Putamen (tissue), 1 donor: ENCODE results near the gene SV2B.

Experiments used
- DNase-seq: peaks from one replicate; pipeline ENCODE4 v3.0.0-alpha.2; 2016; ENCODE audit warnings: low spot score

SV2B gene

GRCh38 chr15:91141097-91141496 is 41.0 kb downstream of the SV2B start:
- DNase-seq = no peak

DNA sequence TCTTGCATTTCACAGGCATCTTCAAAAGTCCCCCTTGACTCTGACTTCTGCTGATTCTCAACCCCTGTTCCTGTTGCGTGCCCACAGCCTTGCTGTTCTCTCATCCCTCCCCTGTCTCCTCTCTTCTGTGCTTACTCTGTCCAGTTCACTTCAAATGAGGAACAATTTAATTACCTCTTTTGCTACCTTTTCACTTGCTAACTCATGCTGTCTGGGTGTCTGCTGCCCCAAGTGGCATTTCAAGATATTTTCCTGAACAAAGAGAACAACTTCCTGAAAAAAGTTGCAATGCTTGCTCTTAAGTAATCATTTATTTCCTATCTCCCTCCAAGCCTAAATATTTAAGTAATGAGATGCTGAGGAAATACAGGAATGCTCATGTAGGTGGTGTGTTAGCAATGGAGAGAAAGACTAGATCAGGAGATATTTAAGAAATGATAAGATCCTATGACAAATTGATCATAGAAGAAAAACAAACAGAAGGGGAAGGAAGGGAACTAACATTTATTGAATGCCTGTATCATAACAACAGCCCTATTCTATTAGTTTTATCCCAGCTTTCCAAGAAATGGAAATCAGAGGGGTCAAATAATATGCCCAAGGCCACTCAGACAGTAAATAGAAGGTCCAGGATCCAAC is 42.2 kb downstream of the SV2B start:
- DNase-seq = no peak

GRCh38 chr15:91142946-91143345 is 42.9 kb downstream of the SV2B start:
- DNase-seq = no peak

DNA sequence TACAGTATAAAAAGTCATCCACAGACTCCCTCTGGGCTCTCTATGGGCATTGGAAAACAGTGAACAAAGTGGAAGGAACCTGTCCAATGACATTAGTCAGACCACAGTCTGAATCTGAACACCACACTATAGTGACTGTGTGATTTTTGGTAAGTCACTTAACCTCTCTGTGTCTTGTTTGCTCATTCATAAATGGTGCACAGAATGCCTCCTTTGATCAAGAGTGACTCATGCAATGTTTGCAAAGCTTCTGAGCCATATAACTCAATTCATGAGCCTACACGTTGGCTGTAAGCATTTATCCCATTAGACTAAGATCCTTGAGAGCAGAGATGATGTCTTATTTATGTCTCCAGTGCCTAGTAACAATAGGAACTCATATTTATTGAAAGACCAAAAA is 46.7 kb downstream of the SV2B start:
- no peak for DNase-seq

DNA sequence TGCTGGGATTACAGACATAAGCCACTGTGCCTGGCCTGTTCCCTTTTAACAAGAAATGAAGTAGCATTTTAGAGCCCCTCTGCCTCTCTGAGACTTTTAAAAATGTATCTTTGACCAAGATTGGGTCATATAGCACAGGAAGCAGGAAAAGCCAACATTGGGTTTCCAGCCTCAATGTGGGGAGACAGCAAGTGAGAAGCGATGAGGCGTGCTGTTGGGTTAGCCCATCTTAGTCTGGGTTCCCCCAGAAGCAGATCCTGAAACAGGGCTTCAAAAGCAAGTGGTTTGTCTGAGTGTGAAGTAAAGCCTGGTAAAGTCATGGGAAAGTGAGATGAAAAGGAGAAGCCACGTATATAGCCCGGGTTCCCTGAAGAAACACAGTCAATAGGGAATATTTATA is 48.2 kb downstream of the SV2B start:
- no peak for DNase-seq

GRCh38 chr15:91150502-91151160 is 50.6 kb downstream of the SV2B start:
- no peak for DNase-seq

DNA sequence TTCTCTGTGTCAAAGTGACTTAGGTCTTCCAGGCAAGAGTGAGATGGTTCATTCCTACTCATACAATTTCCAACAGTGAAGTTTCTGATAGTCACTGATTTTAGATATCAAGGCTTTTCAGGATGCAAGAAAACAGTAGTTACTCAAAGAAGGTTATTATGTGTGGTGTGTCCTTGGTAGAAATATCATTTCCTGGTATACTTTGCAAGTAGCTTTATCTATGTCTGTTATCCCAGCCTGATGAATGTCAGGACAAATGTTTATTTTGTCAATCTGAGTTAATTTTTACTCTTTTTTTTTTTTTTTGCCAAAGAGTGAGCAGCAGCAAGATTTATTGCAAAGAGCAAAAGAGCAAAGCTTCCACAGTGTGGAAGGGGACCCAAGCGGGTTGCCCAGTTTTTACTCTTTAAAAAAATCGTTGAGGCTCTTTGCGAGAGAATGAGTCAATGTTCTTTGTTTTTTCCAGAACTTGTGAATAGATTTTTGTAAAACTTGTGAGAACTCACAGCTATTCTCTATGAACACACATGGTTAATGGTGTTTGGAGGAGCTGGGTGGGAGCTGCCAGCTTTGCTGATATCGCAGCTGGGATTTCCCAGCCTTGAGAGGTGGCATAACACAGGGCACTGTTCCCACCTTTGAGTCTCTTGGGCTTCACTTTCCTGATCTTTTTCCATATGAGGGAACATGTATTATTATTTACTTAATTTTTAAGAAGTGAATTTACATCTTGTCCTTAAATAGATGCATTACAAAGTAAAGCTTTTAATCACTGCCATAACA is 51.9 kb downstream of the SV2B start:
- DNase-seq = no peak

DNA sequence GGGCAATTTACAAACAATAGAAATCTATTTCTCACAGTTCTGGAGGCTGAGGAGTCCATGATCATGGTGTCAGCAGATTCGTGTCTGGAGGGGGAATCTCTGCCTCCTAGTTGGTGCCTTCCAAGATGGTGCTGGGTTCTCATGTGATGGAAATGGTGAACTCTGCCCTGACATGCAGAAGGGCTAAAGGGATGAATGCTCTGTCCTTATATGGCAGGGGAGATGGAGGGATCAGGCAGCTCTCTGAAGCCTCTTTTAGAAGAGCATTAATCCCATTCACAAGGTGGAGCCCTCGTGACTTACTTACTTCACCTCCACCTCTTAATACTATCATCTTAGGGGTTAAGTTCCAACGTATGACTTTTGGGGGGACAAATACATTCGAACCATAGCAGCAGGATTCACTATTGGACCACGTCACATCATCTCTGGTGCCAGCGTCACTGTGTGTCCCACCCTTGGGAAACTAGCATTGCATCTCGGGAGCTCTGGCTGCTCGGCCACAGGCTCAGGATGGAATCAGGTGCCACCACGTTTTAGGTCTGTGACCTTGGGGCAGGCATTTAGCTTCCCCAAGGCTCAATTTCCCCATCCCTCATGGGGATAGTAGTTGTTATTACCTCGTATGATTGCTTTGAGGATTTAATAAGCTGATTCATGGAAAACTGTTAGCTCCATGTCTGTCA is 53.0 kb downstream of the SV2B start:
- DNase-seq = no peak

GRCh38 chr15:91153954-91154353 is 53.9 kb downstream of the SV2B start:
- DNase-seq = no peak

DNA sequence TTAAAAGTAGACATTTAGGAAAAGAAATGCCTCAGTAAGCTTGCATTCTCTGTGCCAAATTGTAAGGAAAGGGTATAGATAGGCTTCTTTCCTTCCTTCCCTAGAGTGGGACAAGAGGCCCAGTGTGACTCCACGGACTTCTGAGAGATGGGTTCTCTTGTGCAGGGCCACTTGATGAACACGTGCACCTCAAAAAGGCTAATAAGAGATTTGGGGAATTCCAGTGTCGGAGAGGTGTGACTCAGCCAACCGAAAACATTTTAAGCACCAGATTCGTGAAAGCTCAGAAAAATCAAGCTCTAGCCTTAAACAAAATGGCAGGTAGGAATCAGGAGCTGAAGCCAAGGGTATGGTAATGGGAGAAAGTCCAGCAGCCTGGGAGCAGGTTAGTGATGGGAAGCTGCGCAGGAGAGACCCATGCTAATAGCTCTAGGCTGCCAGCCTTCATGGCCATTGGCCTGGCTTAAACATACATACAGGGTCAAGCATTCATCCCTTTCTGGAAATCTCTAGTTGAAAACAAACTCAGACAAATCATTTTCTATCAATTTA is 56.2 kb downstream of the SV2B start:
- no peak for DNase-seq

GRCh38 chr15:91158415-91159394 is 58.6 kb downstream of the SV2B start:
- DNase-seq = no peak

DNA sequence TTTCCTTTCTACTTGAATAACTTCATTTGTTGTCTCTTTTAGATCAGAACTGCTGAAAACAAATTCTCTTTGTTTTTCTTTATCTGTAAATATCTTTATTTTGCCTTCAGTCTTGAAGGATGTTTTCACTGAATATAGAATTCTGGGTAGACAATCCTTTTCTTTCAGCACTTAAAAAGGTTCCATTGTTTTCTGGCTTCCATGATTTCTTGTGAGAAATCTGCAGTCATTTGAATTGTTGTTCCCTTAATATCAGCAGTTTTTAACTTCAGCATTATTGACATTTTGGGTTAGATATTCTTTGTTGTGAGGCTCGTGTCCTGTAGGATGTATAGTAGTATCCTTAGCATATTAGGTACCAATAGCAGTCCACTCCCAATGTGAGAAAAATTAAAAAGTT is 65.8 kb downstream of the SV2B start:
- DNase-seq = no peak

DNA sequence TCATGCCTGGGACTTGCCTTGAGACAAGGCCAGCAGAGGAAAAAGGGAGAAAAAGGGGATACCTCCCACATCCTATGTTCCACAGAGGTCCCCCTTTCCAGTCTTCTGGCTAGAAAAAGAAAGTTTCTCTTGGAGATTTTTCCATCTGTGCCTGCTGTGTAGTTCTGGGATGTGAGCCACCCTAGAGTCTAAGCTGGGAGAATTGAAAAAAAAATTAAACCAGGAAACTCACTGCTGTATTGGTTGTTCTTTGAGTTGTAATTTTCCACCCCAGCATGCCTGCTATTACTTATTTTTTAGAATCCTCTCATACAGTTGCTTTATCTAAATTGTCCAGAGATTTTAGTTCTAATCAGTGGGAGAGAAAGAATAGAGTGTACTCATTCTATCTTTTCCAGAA is 68.4 kb downstream of the SV2B start:
- no peak for DNase-seq

GRCh38 chr15:91171334-91171733 is 71.3 kb downstream of the SV2B start:
- no peak for DNase-seq

- no peak for DNase-seq
Observed at GRCh38 chr15:91182101-91182500, 82.0 kb downstream of the SV2B start.

DNA sequence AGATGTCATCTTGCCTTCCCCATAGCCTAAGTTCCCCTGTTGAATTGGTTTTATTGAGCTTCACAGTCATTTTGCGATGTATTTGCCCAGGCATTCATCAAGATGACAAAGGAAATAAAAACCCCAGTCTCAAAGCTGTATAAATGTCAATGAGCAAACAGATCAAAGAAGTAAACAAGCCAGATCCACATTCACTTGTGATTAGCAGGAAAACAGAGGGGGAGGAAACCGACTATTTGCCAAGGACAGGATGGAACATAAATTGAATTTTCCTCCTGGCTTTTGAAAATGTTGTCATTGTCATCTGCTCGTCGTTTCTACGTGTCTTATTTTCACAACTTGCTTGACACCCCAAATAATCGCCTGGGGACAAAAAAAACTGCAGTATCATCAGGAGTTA is 83.5 kb downstream of the SV2B start:
- DNase-seq = no peak

GRCh38 chr15:91184441-91184840 is 84.4 kb downstream of the SV2B start:
- no peak for DNase-seq

GRCh38 chr15:91186904-91187656 is 87.0 kb downstream of the SV2B start:
- peak; percentile 13 for DNase-seq

DNA sequence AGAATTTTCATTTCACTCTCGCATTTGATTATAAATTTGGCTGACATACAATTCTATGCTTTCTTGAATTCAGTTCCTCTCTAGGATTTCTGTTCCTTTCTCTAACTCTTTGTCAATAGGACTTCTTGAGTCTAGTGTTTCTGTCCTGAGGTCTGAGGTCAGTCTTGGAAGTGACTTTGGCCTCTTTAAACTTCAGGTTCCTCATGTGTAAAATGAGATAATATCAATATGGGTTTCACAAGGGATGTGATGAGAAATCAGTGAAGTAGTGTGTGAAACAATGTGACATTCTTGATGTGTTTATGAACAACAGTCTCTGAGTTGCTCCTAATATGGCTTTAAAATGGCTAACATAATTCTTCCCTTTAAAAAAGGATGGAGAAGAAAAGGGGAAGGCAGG is 92.2 kb downstream of the SV2B start:
- DNase-seq = no peak

- no peak for DNase-seq
Observed at GRCh38 chr15:91192690-91193377, 92.8 kb downstream of the SV2B start.
